ENCODE data around the gene COG1.

COG1 gene

GRCh38 chr17:73209436-73209835 is 16.6 kb downstream of the COG1 start:
- TF ChIP-seq, protein P1, sequence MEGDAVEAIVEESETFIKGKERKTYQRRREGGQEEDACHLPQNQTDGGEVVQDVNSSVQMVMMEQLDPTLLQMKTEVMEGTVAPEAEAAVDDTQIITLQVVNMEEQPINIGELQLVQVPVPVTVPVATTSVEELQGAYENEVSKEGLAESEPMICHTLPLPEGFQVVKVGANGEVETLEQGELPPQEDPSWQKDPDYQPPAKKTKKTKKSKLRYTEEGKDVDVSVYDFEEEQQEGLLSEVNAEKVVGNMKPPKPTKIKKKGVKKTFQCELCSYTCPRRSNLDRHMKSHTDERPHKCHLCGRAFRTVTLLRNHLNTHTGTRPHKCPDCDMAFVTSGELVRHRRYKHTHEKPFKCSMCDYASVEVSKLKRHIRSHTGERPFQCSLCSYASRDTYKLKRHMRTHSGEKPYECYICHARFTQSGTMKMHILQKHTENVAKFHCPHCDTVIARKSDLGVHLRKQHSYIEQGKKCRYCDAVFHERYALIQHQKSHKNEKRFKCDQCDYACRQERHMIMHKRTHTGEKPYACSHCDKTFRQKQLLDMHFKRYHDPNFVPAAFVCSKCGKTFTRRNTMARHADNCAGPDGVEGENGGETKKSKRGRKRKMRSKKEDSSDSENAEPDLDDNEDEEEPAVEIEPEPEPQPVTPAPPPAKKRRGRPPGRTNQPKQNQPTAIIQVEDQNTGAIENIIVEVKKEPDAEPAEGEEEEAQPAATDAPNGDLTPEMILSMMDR (IDR thresholded peaks at IDR 0.05; ENCODE audit: insufficient read depth, low read depth, low read length, missing control alignments): no peak
- H3K4me3 ChIP-seq (ENCODE audit: low read depth, low read length): no peak overlapping the region
- DNase-seq (ENCODE audit: low read depth): no peak

GRCh38 chr17:73210002-73210678 is 17.3 kb downstream of the COG1 start:
- no peak for DNase-seq (ENCODE audit: low read depth)
- TF ChIP-seq, protein P1 (IDR thresholded peaks at IDR 0.05; ENCODE audit: insufficient read depth, low read depth, low read length, missing control alignments): peak; percentile 18
- no peak overlapping the region for H3K4me3 ChIP-seq (ENCODE audit: low read depth, low read length)

DNA sequence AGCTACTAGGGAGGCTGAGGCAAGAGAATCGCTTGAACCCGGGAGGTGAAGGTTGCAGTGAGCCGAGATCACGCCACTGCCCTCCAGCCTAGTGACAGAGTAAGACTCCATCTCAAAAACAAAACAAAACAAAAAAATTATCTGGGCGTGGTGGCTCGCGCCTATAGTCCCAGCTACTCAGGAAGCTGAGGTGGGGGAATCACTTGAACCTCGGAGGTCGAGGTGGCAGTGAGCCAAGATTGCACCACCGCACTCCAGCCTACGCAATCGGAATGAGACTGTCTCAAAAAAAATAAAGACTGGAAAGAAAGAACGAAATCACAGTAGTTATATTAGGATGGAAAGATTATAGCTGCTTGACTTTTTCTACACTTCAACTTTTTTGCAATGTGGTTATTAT is 18.9 kb downstream of the COG1 start:
- H3K4me3 ChIP-seq (ENCODE audit: low read depth, low read length): no peak overlapping the region
- TF ChIP-seq, protein P1 (IDR thresholded peaks at IDR 0.05; ENCODE audit: insufficient read depth, low read depth, low read length, missing control alignments): no peak
- no peak for DNase-seq (ENCODE audit: low read depth)

GRCh38 chr17:73214008-73214407 is 21.2 kb downstream of the COG1 start:
- DNase-seq (ENCODE audit: low read depth): no peak
- H3K4me3 ChIP-seq (ENCODE audit: low read depth, low read length): no peak overlapping the region
- TF ChIP-seq, protein P1 (IDR thresholded peaks at IDR 0.05; ENCODE audit: insufficient read depth, low read depth, low read length, missing control alignments): no peak

DNA sequence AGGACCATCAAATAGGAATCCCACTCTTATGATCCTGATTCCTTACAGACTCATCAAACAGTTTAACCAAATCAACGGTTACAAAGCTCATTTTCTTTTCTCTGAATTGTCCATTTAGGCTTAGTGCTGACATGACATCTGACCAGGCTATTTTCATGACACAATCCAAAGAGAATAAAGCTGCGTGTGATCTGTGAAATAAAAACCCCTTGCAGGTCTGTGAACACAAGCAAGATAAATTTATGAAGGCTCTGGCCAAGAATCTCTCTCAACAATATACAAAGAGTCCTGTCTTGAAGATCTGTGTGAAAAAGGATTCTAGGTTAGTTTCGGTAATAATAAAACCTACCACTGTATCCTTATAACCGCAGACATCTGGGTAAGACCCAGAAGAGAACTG is 22.0 kb downstream of the COG1 start:
- DNase-seq (ENCODE audit: low read depth): no peak
- H3K4me3 ChIP-seq (ENCODE audit: low read depth, low read length): no peak overlapping the region
- TF ChIP-seq, protein P1 (IDR thresholded peaks at IDR 0.05; ENCODE audit: insufficient read depth, low read depth, low read length, missing control alignments): no peak

- DNase-seq (ENCODE audit: low read depth): no peak
- TF ChIP-seq, protein P1 (IDR thresholded peaks at IDR 0.05; ENCODE audit: insufficient read depth, low read depth, low read length, missing control alignments): peak; percentile 19
- no peak overlapping the region for H3K4me3 ChIP-seq (ENCODE audit: low read depth, low read length)
Observed at GRCh38 chr17:73215447-73215846, 22.6 kb downstream of the COG1 start.

Data from GM12865 (cell line).